Tongue (tissue), 2 donors: ENCODE data around the gene CD180. TPM values are rescaled to one million over a fixed set of nuclear protein-coding genes. Genes with fewer than 3 reads are reported as not detected.
A peak's percentile ranks its signal among the peaks of the same experiment; 100 is the strongest.

ENCODE experiments used
- DNase-seq: peaks from one replicate; pipeline ENCODE4 v3.0.0-alpha.2; 2015
- total RNA-seq: library from RNA; depleted of rRNA; stranded (reverse); fragments of >200 nt; gene quantifications from one replicate; pipeline ENCODE4 v1.2.3, GENCODE V29; 2014

The CD180 gene
- total RNA-seq, 1 donor from 2014 or later = 0.21 TPM

- DNase-seq = peak; percentile 40
These were observed 35.6 kb downstream of the CD180 start for GRCh38 chr5:67160985-67161384.

GRCh38 chr5:67160272-67160671 is 36.3 kb downstream of the CD180 start:
- DNase-seq = no peak

GRCh38 chr5:67156976-67157583 is 39.5 kb downstream of the CD180 start:
- DNase-seq = peak; percentile 35

- DNase-seq = no peak
These were observed 41.9 kb downstream of the CD180 start for GRCh38 chr5:67154556-67155206.

- no peak for DNase-seq
These were observed 43.3 kb downstream of the CD180 start for GRCh38 chr5:67153292-67153691.

GRCh38 chr5:67152400-67152799 is 44.2 kb downstream of the CD180 start:
- DNase-seq = no peak

GRCh38 chr5:67149951-67150523 is 46.6 kb downstream of the CD180 start:
- DNase-seq = peak; percentile 48

GRCh38 chr5:67149057-67149950 is 47.3 kb downstream of the CD180 start:
- no peak for DNase-seq

- no peak for DNase-seq
These were observed 48.8 kb downstream of the CD180 start for GRCh38 chr5:67147760-67148159.

- DNase-seq = no peak
These were observed 49.6 kb downstream of the CD180 start for GRCh38 chr5:67146981-67147380.

- DNase-seq = no peak
These were observed 50.0 kb downstream of the CD180 start for GRCh38 chr5:67146574-67146973.

GRCh38 chr5:67144183-67144639 is 52.4 kb downstream of the CD180 start:
- DNase-seq = no peak

- DNase-seq = no peak
These were observed 53.0 kb downstream of the CD180 start for GRCh38 chr5:67143549-67143948.

- DNase-seq = no peak
These were observed 53.8 kb downstream of the CD180 start for GRCh38 chr5:67142816-67143215.

GRCh38 chr5:67141644-67142043 is 55.0 kb downstream of the CD180 start:
- DNase-seq = no peak

- DNase-seq = no peak
These were observed 56.2 kb downstream of the CD180 start for GRCh38 chr5:67140413-67140812.

GRCh38 chr5:67139030-67139429 is 57.6 kb downstream of the CD180 start:
- DNase-seq = no peak

GRCh38 chr5:67135381-67135984 is 61.1 kb downstream of the CD180 start:
- DNase-seq = no peak

- no peak for DNase-seq
These were observed 62.8 kb downstream of the CD180 start for GRCh38 chr5:67133776-67134175.

GRCh38 chr5:67133217-67133616 is 63.4 kb downstream of the CD180 start:
- DNase-seq = no peak

- no peak for DNase-seq
These were observed 66.8 kb downstream of the CD180 start for GRCh38 chr5:67129768-67130167.
